ENCODE data around the gene HPSE2.

The HPSE2 gene

GRCh38 chr10:98684019-98684899 is 551.4 kb downstream of the HPSE2 start:
- DNase-seq (ENCODE audit: low spot score) = no peak

- DNase-seq (ENCODE audit: low spot score) = no peak
These were observed 558.8 kb downstream of the HPSE2 start for GRCh38 chr10:98676895-98677294.

GRCh38 chr10:98675902-98676301 is 559.8 kb downstream of the HPSE2 start:
- DNase-seq (ENCODE audit: low spot score) = no peak

GRCh38 chr10:98673171-98673782 is 562.4 kb downstream of the HPSE2 start:
- no peak for DNase-seq (ENCODE audit: low spot score)

- no peak for DNase-seq (ENCODE audit: low spot score)
These were observed 568.6 kb downstream of the HPSE2 start for GRCh38 chr10:98667081-98667480.

GRCh38 chr10:98666276-98666675 is 569.4 kb downstream of the HPSE2 start:
- DNase-seq (ENCODE audit: low spot score) = no peak

GRCh38 chr10:98664329-98665042 is 571.2 kb downstream of the HPSE2 start:
- DNase-seq (ENCODE audit: low spot score) = peak; percentile 64

GRCh38 chr10:98659951-98660350 is 575.7 kb downstream of the HPSE2 start:
- DNase-seq (ENCODE audit: low spot score) = no peak

- no peak for DNase-seq (ENCODE audit: low spot score)
These were observed 580.2 kb downstream of the HPSE2 start for GRCh38 chr10:98655492-98655891.

- DNase-seq (ENCODE audit: low spot score) = no peak
These were observed 586.5 kb downstream of the HPSE2 start for GRCh38 chr10:98649170-98649569.

GRCh38 chr10:98646998-98647917 is 588.4 kb downstream of the HPSE2 start:
- no peak for DNase-seq (ENCODE audit: low spot score)

- DNase-seq (ENCODE audit: low spot score) = no peak
These were observed 591.2 kb downstream of the HPSE2 start for GRCh38 chr10:98644466-98644865.

GRCh38 chr10:98642281-98642680 is 593.4 kb downstream of the HPSE2 start:
- no peak for DNase-seq (ENCODE audit: low spot score)

- DNase-seq (ENCODE audit: low spot score) = no peak
These were observed 596.7 kb downstream of the HPSE2 start for GRCh38 chr10:98638920-98639319.

- no peak for DNase-seq (ENCODE audit: low spot score)
These were observed 598.7 kb downstream of the HPSE2 start for GRCh38 chr10:98636921-98637329.

GRCh38 chr10:98632456-98633150 is 603.0 kb downstream of the HPSE2 start:
- no peak for DNase-seq (ENCODE audit: low spot score)

- no peak for DNase-seq (ENCODE audit: low spot score)
These were observed 607.4 kb downstream of the HPSE2 start for GRCh38 chr10:98628206-98628605.

GRCh38 chr10:98627711-98628110 is 607.9 kb downstream of the HPSE2 start:
- DNase-seq (ENCODE audit: low spot score) = no peak

GRCh38 chr10:98624963-98625362 is 610.7 kb downstream of the HPSE2 start:
- no peak for DNase-seq (ENCODE audit: low spot score)

GRCh38 chr10:98623176-98623575 is 612.5 kb downstream of the HPSE2 start:
- DNase-seq (ENCODE audit: low spot score) = no peak

GRCh38 chr10:98621630-98622029 is 614.0 kb downstream of the HPSE2 start:
- no peak for DNase-seq (ENCODE audit: low spot score)

All from LoVo (cell line).